Activated CD8-positive, alpha-beta memory T cell treated with anti-CD3 and anti-CD28 coated beads, Interleukin-2, amount 10 ng/mL, durations not matched to agents 7 days and 5 days (primary cell): ENCODE data around the gene TAF1B. TPM values are rescaled to one million over a fixed set of nuclear protein-coding genes. Genes with fewer than 3 reads are reported as not detected.
A peak's percentile ranks its signal among the peaks of the same experiment; 100 is the strongest.
"Not testable (repeated sequence)": the region's sequence is repeated elsewhere in the genome, so short reads cannot be mapped to it uniquely, and the experiment has no call there.

ENCODE experiments used
- ATAC-seq: fragments of 150-1000 bp; cut with Tn5 transposase; one replicate; pipeline ENCODE4 v1.10.0; 2021; ENCODE audit warnings: moderate library complexity
- CTCF ChIA-PET: fragments of 350-600 bp; sonication (Branson Sonifier 250); formaldehyde crosslinking; loops from one replicate; lab custom pipeline; 2021; ENCODE audit warnings: antibody characterized with exemption; lab: Charles Lee
- DNase-seq: peaks from one replicate; pipeline ENCODE4 v3.0.0-alpha.2; 2020
- H3K27ac Mint-ChIP-seq: one replicate; pipeline ENCODE4 v1.8.0; 2021; ENCODE audit warnings: mild to moderate bottlenecking, mixed read lengths
- H3K27me3 Mint-ChIP-seq: one replicate; pipeline ENCODE4 v1.8.0; 2021; ENCODE audit warnings: mixed read lengths
- H3K36me3 Mint-ChIP-seq: one replicate; pipeline ENCODE4 v1.8.0; 2021; ENCODE audit warnings: mild to moderate bottlenecking, mixed read lengths
- H3K4me1 Mint-ChIP-seq: one replicate; pipeline ENCODE4 v1.8.0; 2021; ENCODE audit warnings: mixed read lengths
- H3K4me3 Mint-ChIP-seq: one replicate; pipeline ENCODE4 v1.8.0; 2021; ENCODE audit warnings: mild to moderate bottlenecking, moderate library complexity, mixed read lengths
- H3K9me3 Mint-ChIP-seq: one replicate; pipeline ENCODE4 v1.8.0; 2022; ENCODE audit warnings: low read depth, mixed read lengths
- total RNA-seq, 2 experiments: library from RNA; stranded (reverse); gene quantifications; one replicate each; pipeline ENCODE4 v1.2.3, GENCODE V29; 2021

The TAF1B gene
- total RNA-seq, 2 experiments from 2014 or later: 29.5 to 31.2 TPM

- no peaks in the 10 kb centered on the region for H3K27me3 Mint-ChIP-seq
- no peak for ATAC-seq
- DNase-seq: no peak
- CTCF ChIA-PET: no interaction called here
- no peak overlapping the region for H3K27ac Mint-ChIP-seq
- no peak overlapping the region for H3K4me3 Mint-ChIP-seq
- peaks cover 23% of the 10 kb centered on the region for H3K36me3 Mint-ChIP-seq
- peaks cover 13% of the 10 kb centered on the region for H3K4me1 Mint-ChIP-seq
- no peaks in the 10 kb centered on the region for H3K9me3 Mint-ChIP-seq
Measured at GRCh38 chr2:9912468-9912867, 69.2 kb downstream of the TAF1B start.

DNA sequence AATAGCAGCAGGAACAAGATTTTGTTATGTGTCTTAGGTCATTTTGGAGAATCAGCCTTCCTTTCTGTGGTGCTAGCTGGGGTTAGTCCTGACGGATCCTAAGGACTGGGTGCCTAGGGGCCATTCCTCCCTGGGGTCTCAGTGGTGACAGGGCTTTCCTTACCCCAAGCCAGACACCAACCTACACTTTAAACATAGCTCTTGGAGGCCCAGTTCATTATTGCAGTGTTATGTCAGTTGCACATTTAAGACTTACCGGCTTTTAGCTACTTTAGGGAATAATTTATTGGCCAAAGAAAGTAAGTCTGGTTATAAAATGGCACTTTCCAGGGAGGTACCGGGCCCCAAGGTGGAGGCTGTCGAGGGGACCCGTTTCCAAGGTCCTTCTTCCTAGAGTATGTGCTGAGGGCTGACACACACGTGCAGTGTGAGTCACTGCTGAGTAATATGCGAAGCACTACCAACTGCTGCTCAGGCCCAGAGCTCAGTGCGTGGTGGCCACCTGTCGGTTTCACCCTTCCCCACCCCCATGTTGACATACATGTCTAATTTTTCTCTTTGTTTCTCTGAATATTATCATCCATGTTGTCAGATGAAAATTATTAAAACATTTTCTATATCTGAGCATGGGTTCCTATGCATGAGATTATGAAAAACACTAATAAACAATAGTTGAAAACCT lies 71.3 kb downstream of the TAF1B start:
- Mint-ChIP-seq H3K27me3 (no peaks in the 10 kb centered on the region), H3K4me1 (peaks cover 13% of the 10 kb centered on the region), H3K36me3 (peaks cover 19% of the 10 kb centered on the region), H3K27ac (no peak overlapping the region), H3K9me3 (no peaks in the 10 kb centered on the region), H3K4me3 (no peak overlapping the region)
- DNase-seq (peak; percentile 82), ATAC-seq (peak; percentile 100)
- CTCF ChIA-PET: interaction anchor here (0.7 to 3.6 kb wide), 12 partner anchors 12 to 183 kb away, joined by 3 to 22 read pairs (median 4); partner anchors contain the start of gene TAF1B

DNA sequence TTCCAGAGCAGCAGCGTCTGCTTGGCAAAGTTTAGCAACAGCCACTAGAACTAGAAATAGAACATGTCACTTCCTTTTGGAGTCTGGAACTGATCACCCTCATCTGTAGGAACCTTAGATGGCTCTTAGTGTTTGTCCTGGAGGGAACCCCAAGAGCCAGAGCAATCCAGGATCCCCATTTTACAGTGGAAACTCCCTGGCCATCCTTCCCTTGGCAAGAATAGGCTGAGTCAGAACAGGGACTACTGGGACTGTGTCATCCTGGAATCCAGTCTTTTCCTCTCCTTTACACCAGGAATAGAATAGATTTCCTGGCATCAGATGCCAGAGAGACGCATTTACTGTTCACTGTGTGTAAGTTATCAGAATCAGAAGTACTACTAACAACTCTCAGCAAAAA lies 75.0 kb downstream of the TAF1B start:
- no peak for DNase-seq
- Mint-ChIP-seq H3K27me3 (no peaks in the 10 kb centered on the region), H3K27ac (no peak overlapping the region), H3K4me1 (peaks cover 13% of the 10 kb centered on the region), H3K36me3 (peaks cover 13% of the 10 kb centered on the region), H3K9me3 (no peaks in the 10 kb centered on the region), H3K4me3 (no peak overlapping the region)
- no peak for ATAC-seq
- CTCF ChIA-PET: no interaction called here

- DNase-seq (no peak), ATAC-seq (no peak)
- Mint-ChIP-seq H3K27me3 (no peaks in the 10 kb centered on the region), H3K4me1 (peaks cover 6% of the 10 kb centered on the region), H3K36me3 (peaks cover 6% of the 10 kb centered on the region), H3K4me3 (no peak overlapping the region), H3K9me3 (no peaks in the 10 kb centered on the region), H3K27ac (no peak overlapping the region)
- CTCF ChIA-PET: no interaction called here
Measured at GRCh38 chr2:9919512-9919911, 76.2 kb downstream of the TAF1B start.

- H3K4me3 Mint-ChIP-seq, H3K4me1 Mint-ChIP-seq, DNase-seq, H3K27ac Mint-ChIP-seq, ATAC-seq, CTCF ChIA-PET, H3K9me3 Mint-ChIP-seq, H3K27me3 Mint-ChIP-seq: not testable (repeated sequence)
- peaks cover 48% of the 10 kb centered on the region for H3K36me3 Mint-ChIP-seq
Measured at GRCh38 chr2:9927020-9927419, 83.7 kb downstream of the TAF1B start.

- Mint-ChIP-seq H3K27ac (no peak overlapping the region), H3K27me3 (peaks cover 4% of the 10 kb centered on the region), H3K9me3 (no peaks in the 10 kb centered on the region), H3K4me3 (no peak overlapping the region), H3K4me1 (no peaks in the 10 kb centered on the region), H3K36me3 (peaks cover 14% of the 10 kb centered on the region)
- no peak for DNase-seq
- CTCF ChIA-PET: interaction anchor here (1.0 to 2.2 kb wide), 2 partner anchors 124 to 135 kb away, joined by 3 to 8 read pairs; no protein-coding TSS in a partner anchor
- no peak for ATAC-seq
Measured at GRCh38 chr2:9937258-9937657, 94.0 kb downstream of the TAF1B start.

DNA sequence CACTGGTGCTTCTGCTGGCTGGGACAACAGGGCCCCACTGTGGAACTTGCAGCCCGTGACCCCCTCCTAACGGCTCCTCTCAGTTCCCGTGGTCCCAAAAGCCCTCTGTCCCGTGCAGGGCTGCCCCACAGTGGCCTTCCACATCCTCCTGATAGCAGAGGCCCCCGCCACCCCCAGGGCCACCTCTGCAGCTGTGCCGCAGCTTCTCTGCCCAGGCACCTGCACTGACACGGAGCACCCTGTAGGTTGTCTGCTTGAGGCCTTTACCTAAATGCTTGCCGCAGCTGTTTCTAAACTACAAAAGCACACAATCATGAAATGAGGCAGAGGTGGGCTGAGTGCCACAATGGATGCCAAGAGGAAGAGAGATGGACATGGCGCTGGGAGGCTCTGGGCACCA lies 94.7 kb downstream of the TAF1B start:
- no peaks in the 10 kb centered on the region for H3K9me3 Mint-ChIP-seq
- no peaks in the 10 kb centered on the region for H3K4me1 Mint-ChIP-seq
- no peak for ATAC-seq
- peaks cover 10% of the 10 kb centered on the region for H3K36me3 Mint-ChIP-seq
- CTCF ChIA-PET: interaction anchor here (2.2 kb wide), 1 partner anchor 124 kb away, joined by 8 read pairs; no protein-coding TSS in a partner anchor
- H3K27me3 Mint-ChIP-seq: peaks cover 4% of the 10 kb centered on the region
- no peak overlapping the region for H3K27ac Mint-ChIP-seq
- H3K4me3 Mint-ChIP-seq: no peak overlapping the region
- no peak for DNase-seq

- no peak overlapping the region for H3K27ac Mint-ChIP-seq
- H3K9me3 Mint-ChIP-seq: no peaks in the 10 kb centered on the region
- CTCF ChIA-PET: interaction anchor here (0.9 kb wide), 1 partner anchor 126 kb away, joined by 3 read pairs; no protein-coding TSS in a partner anchor
Measured at GRCh38 chr2:9939587-9940485, 96.6 kb downstream of the TAF1B start.

DNA sequence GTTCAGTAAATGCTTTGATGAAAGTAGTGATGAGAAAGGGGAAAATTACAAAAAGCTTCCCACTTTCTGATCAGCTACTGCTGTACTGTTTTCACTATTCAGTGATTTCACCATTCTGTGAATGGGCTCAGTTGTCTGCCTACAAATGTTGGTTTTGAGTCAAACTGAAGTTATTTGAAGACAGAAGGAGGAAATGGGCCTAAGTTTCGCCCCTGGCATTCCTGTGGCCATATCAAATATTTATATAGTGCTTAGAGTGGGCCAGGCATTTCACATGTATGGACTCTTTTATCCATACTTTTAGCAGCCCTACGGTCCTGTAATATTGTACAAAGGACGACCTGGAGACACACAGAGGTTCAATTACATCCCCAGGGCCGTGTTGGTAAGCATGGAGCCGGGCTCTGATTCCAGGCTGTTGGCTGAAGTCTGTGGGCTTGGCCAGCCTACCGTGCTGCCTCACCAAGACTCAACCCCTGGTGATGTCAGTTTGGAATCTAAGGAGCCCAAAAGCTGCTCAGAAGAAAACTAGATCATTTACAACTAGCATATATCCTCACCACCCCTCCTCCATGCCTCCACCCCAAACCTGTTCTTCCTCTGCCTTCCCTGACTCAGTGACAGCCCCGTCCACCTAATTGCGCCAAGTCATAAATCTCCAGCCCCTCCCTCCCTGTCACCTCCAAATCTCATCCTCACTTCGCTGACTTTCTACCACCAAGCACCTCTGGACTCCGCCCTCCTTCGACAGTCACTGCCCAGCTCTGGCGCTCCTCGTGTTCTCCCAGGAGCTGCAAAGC lies 98.1 kb downstream of the TAF1B start:
- no peak overlapping the region for H3K4me3 Mint-ChIP-seq
- no peak overlapping the region for H3K27ac Mint-ChIP-seq
- CTCF ChIA-PET: interaction anchor here (1.0 to 1.4 kb wide), 3 partner anchors 27 to 128 kb away, joined by 3 to 5 read pairs (median 3); no protein-coding TSS in a partner anchor

More at GRCh38 chr2:9939587-9940485, 96.6 kb downstream of the TAF1B start:
- ATAC-seq: no peak
- peaks cover 15% of the 10 kb centered on the region for H3K27me3 Mint-ChIP-seq
- H3K4me1 Mint-ChIP-seq: no peaks in the 10 kb centered on the region
- no peak overlapping the region for H3K4me3 Mint-ChIP-seq
- no peak for DNase-seq
- no peaks in the 10 kb centered on the region for H3K36me3 Mint-ChIP-seq

DNA sequence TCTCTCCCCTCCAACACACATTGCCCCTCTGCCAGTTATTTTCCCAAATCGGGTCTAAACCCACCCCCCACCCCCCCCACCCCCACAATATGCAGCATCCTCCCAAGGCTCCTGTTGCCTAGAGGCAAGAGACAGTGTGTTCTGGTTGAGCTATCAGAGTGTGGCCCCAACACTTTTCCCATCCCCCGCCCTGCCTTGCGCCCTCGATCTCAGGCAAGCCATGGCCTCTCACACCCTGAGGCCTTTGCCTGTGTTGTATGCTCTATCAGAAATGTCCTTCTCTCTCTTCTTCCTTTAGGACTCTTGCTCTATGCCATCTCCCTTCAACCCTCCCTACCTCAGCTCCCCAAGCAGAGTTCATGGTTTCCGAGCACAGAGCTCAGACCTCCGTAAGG lies 98.7 kb downstream of the TAF1B start:
- no peaks in the 10 kb centered on the region for H3K9me3 Mint-ChIP-seq
- no peak for DNase-seq
- H3K27ac Mint-ChIP-seq: no peak overlapping the region
- CTCF ChIA-PET: interaction anchor here (1.3 to 2.2 kb wide), 4 partner anchors 27 to 128 kb away, joined by 3 to 13 read pairs (median 6); no protein-coding TSS in a partner anchor
- peaks cover 34% of the 10 kb centered on the region for H3K27me3 Mint-ChIP-seq
- H3K4me1 Mint-ChIP-seq: no peaks in the 10 kb centered on the region
- H3K4me3 Mint-ChIP-seq: no peak overlapping the region
- ATAC-seq: no peak
- no peaks in the 10 kb centered on the region for H3K36me3 Mint-ChIP-seq

More for the DNA sequence above, 98.1 kb downstream of the TAF1B start:
- no peaks in the 10 kb centered on the region for H3K36me3 Mint-ChIP-seq
- ATAC-seq (no peak), DNase-seq (no peak)
- no peaks in the 10 kb centered on the region for H3K4me1 Mint-ChIP-seq
- peaks cover 29% of the 10 kb centered on the region for H3K27me3 Mint-ChIP-seq
- no peaks in the 10 kb centered on the region for H3K9me3 Mint-ChIP-seq

GRCh38 chr2:9944330-9944758 lies 101.1 kb downstream of the TAF1B start:
- CTCF ChIA-PET: interaction anchor here (0.8 to 2.2 kb wide), 3 partner anchors 11 to 101 kb away, joined by 3 to 13 read pairs (median 4); partner anchors contain the start of gene TAF1B
- no peak for DNase-seq
- Mint-ChIP-seq H3K4me1 (no peaks in the 10 kb centered on the region), H3K4me3 (no peak overlapping the region), H3K9me3 (no peaks in the 10 kb centered on the region), H3K36me3 (no peaks in the 10 kb centered on the region), H3K27ac (no peak overlapping the region), H3K27me3 (peaks cover 49% of the 10 kb centered on the region)
- ATAC-seq: no peak

DNA sequence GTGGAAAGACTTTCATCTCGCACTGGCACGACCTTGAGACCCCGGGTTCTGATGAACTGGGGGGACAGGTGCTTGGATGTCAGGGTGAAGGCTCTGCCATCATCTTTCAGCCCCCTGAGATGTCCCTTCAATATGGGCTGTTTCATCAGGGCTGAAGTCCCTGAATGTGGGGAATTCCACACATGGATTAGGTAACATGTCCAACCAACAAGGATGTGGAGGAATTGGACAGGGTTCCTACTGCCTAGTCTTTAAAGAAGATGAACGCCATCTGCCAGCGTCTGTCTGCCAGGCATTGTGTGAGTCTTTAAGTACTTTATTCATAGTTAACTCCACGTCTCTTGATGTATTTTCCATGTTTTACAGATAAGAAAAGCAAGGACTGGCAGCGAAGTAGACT lies 102.3 kb downstream of the TAF1B start:
- H3K27me3 Mint-ChIP-seq: peaks cover 61% of the 10 kb centered on the region
- H3K4me3 Mint-ChIP-seq: no peak overlapping the region
- no peaks in the 10 kb centered on the region for H3K9me3 Mint-ChIP-seq
- CTCF ChIA-PET: no interaction called here
- no peaks in the 10 kb centered on the region for H3K36me3 Mint-ChIP-seq
- no peak overlapping the region for H3K27ac Mint-ChIP-seq
- ATAC-seq: no peak
- no peak for DNase-seq
- peaks cover 8% of the 10 kb centered on the region for H3K4me1 Mint-ChIP-seq

- Mint-ChIP-seq H3K4me1 (peaks cover 9% of the 10 kb centered on the region), H3K27me3 (peaks cover 58% of the 10 kb centered on the region), H3K27ac (no peak overlapping the region), H3K36me3 (no peaks in the 10 kb centered on the region), H3K9me3 (no peaks in the 10 kb centered on the region), H3K4me3 (no peak overlapping the region)
- no peak for DNase-seq
- ATAC-seq: no peak
- CTCF ChIA-PET: no interaction called here
Measured at GRCh38 chr2:9946076-9946475, 102.8 kb downstream of the TAF1B start.
